GM10266 (cell line): Measurements from ENCODE around the gene GABPB2.

Source experiments
- DNase-seq: peaks from one replicate; pipeline ENCODE4 v3.0.0; 2012; ENCODE audit errors: extremely low spot score
- CTCF ChIP-seq: IDR thresholded peaks from 2 replicates; pipeline ENCODE4 v1.5.1; 2012; ENCODE audit warnings: mild to moderate bottlenecking, low read depth; ENCODE audit not compliant: control insufficient read depth, insufficient read depth; ENCODE audit errors: missing control alignments

The GABPB2 gene

GRCh38 chr1:151164732-151165280, 94.2 kb downstream of the GABPB2 start:
- no peak for TF ChIP-seq CTCF

GRCh38 chr1:151165281-151165737, 94.7 kb downstream of the GABPB2 start:
- no peak for TF ChIP-seq CTCF
- no peak for DNase-seq

More at GRCh38 chr1:151164732-151165280, 94.2 kb downstream of the GABPB2 start:
- DNase-seq, result no peak

GRCh38 chr1:151165738-151166504, 95.4 kb downstream of the GABPB2 start, which contains the start of the genes LYSMD1 and SCNM1:
LYSMD1 (minus strand) TSS chr1:151165902; CDS start chr1:151165258, 644 bp downstream.
SCNM1 (plus strand) TSS chr1:151166144; CDS start chr1:151166153, 9 bp downstream.
- peak; percentile 89 for DNase-seq
- no peak for TF ChIP-seq CTCF

GRCh38 chr1:151166505-151166956, 96.0 kb downstream of the GABPB2 start:
- no peak for TF ChIP-seq CTCF
- DNase-seq, result no peak

GRCh38 chr1:151167116-151167515, 96.6 kb downstream of the GABPB2 start:
- TF ChIP-seq CTCF, result no peak
- DNase-seq, result no peak

GRCh38 chr1:151171190-151171589, 100.6 kb downstream of the GABPB2 start:
- DNase-seq, result no peak
- no peak for TF ChIP-seq CTCF
